ENCODE data around the gene CADM1. TPM values are rescaled to one million over a fixed set of nuclear protein-coding genes. Genes with fewer than 3 reads are reported as not detected.

The CADM1 gene
- total and polyA plus RNA-seq, 2 donors = 7.6 to 26.3 TPM

- Histone ChIP-seq H3K27ac (ENCODE audit: low read depth in 1 of 2, low read length in 1 of 2) (no peak overlapping the region), H3K4me1 (ENCODE audit: control insufficient read depth in 2 of 2, insufficient read depth in 2 of 2, low read length in 2 of 2) (no peaks in the 10 kb centered on the region), H3K27me3 (ENCODE audit: control insufficient read depth in 2 of 2, insufficient read depth in 1 of 2, low read length in 1 of 2) (peaks cover 0 to 2% of the 10 kb centered on the region in 2 donors), H3K36me3 (ENCODE audit: control insufficient read depth in 2 of 2, insufficient read depth in 2 of 2, low read length in 1 of 2) (no peaks in the 10 kb centered on the region), H3K4me3 (ENCODE audit: low read length in 2 of 2) (no peak overlapping the region), H3K9me3 (ENCODE audit: control insufficient read depth in 2 of 2, insufficient read depth in 1 of 2, low read length in 1 of 2) (no peaks in the 10 kb centered on the region)
- 89% methylated on average over 10 of the region's 10 CpGs for WGBS
- no peak for DNase-seq (ENCODE audit: low read depth in 6 of 9, low spot score in 9 of 9)
These were observed 377.6 kb downstream of the CADM1 start for GRCh38 chr11:115126515-115127208.

DNA sequence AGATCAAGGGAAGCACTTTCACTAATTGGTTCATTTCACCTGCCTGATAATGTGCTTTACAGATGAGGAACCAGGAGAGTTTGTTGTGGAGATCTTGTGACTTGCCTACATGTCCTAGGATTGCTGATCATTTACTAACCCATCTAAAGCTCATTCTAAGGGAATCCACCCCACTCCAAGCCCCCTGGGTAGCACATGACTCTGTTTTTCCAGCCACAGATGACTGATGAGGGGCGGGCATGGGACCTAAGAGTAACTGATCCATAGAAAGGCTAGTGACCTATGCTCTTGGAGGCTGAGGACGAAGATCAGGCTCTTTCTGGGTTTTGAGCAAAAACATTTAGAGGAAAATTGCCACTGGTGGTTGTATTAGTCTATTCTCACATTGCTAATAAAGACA, 378.1 kb downstream of the CADM1 start:
- DNase-seq (ENCODE audit: low read depth in 6 of 9, low spot score in 9 of 9) = no peak
- WGBS = 85% methylated on average over 2 of the region's 2 CpGs
- no peak overlapping the region for H3K27ac ChIP-seq (ENCODE audit: low read depth in 1 of 2, low read length in 1 of 2)
- no peaks in the 10 kb centered on the region for H3K9me3 ChIP-seq (ENCODE audit: control insufficient read depth in 2 of 2, insufficient read depth in 1 of 2, low read length in 1 of 2)
- H3K4me3 ChIP-seq (ENCODE audit: low read length in 2 of 2) = no peak overlapping the region
- no peaks in the 10 kb centered on the region for H3K4me1 ChIP-seq (ENCODE audit: control insufficient read depth in 2 of 2, insufficient read depth in 2 of 2, low read length in 2 of 2)
- H3K27me3 ChIP-seq (ENCODE audit: control insufficient read depth in 2 of 2, insufficient read depth in 1 of 2, low read length in 1 of 2) = peaks cover 0 to 1% of the 10 kb centered on the region in 2 donors
- H3K36me3 ChIP-seq (ENCODE audit: control insufficient read depth in 2 of 2, insufficient read depth in 2 of 2, low read length in 1 of 2) = no peaks in the 10 kb centered on the region

GRCh38 chr11:115124786-115125185, 379.4 kb downstream of the CADM1 start:
- H3K27ac ChIP-seq (ENCODE audit: low read depth in 1 of 2, low read length in 1 of 2) = no peak overlapping the region

DNA sequence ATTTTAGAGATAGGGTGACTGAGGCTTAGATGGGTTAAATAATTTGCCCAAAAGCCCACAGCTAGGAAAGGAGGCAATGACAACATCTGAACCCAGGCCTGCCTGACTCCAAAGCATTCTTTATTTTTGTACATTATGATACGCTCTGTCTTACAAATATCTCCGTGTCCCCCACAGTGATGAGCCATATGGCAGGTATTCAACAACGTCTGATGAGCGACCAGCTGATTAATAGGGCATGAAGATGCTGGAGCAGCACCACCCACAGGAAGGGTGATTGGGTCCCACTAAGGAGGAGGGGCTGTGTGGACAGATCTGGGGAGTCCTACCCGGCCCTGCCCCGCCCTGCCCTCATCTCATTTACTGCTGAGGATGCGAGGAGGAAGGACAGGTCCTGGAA, 380.6 kb downstream of the CADM1 start:
- H3K36me3 ChIP-seq (ENCODE audit: control insufficient read depth in 2 of 2, insufficient read depth in 2 of 2, low read length in 1 of 2) = no peaks in the 10 kb centered on the region
- no peaks in the 10 kb centered on the region for H3K4me1 ChIP-seq (ENCODE audit: control insufficient read depth in 2 of 2, insufficient read depth in 2 of 2, low read length in 2 of 2)
- H3K27me3 ChIP-seq (ENCODE audit: control insufficient read depth in 2 of 2, insufficient read depth in 1 of 2, low read length in 1 of 2) = no peaks in the 10 kb centered on the region
- no peak for DNase-seq (ENCODE audit: low read depth in 6 of 9, low spot score in 9 of 9)
- WGBS = 91% methylated on average over 7 of the region's 7 CpGs
- no peak overlapping the region for H3K4me3 ChIP-seq (ENCODE audit: low read length in 2 of 2)
- no peaks in the 10 kb centered on the region for H3K9me3 ChIP-seq (ENCODE audit: control insufficient read depth in 2 of 2, insufficient read depth in 1 of 2, low read length in 1 of 2)
- no peak overlapping the region for H3K27ac ChIP-seq (ENCODE audit: low read depth in 1 of 2, low read length in 1 of 2)

More at GRCh38 chr11:115124786-115125185, 379.4 kb downstream of the CADM1 start:
- no peak overlapping the region for H3K4me3 ChIP-seq (ENCODE audit: low read length in 2 of 2)
- DNase-seq (ENCODE audit: low read depth in 6 of 9, low spot score in 9 of 9) = no peak
- WGBS = 88% methylated on average over 4 of the region's 4 CpGs
- no peaks in the 10 kb centered on the region for H3K9me3 ChIP-seq (ENCODE audit: control insufficient read depth in 2 of 2, insufficient read depth in 1 of 2, low read length in 1 of 2)
- no peaks in the 10 kb centered on the region for H3K27me3 ChIP-seq (ENCODE audit: control insufficient read depth in 2 of 2, insufficient read depth in 1 of 2, low read length in 1 of 2)
- H3K36me3 ChIP-seq (ENCODE audit: control insufficient read depth in 2 of 2, insufficient read depth in 2 of 2, low read length in 1 of 2) = no peaks in the 10 kb centered on the region
- H3K4me1 ChIP-seq (ENCODE audit: control insufficient read depth in 2 of 2, insufficient read depth in 2 of 2, low read length in 2 of 2) = no peaks in the 10 kb centered on the region

GRCh38 chr11:115122274-115122673, 381.9 kb downstream of the CADM1 start:
- Histone ChIP-seq H3K27me3 (ENCODE audit: control insufficient read depth in 2 of 2, insufficient read depth in 1 of 2, low read length in 1 of 2) (no peaks in the 10 kb centered on the region), H3K27ac (ENCODE audit: low read depth in 1 of 2, low read length in 1 of 2) (no peak overlapping the region), H3K4me3 (ENCODE audit: low read length in 2 of 2) (no peak overlapping the region), H3K9me3 (ENCODE audit: control insufficient read depth in 2 of 2, insufficient read depth in 1 of 2, low read length in 1 of 2) (no peaks in the 10 kb centered on the region), H3K4me1 (ENCODE audit: control insufficient read depth in 2 of 2, insufficient read depth in 2 of 2, low read length in 2 of 2) (no peaks in the 10 kb centered on the region), H3K36me3 (ENCODE audit: control insufficient read depth in 2 of 2, insufficient read depth in 2 of 2, low read length in 1 of 2) (no peaks in the 10 kb centered on the region)
- no peak for DNase-seq (ENCODE audit: low read depth in 6 of 9, low spot score in 9 of 9)
- 95% methylated on average over 3 of the region's 3 CpGs for WGBS
